ENCODE data around the gene KCNA5.

GRCh38 chr12:5016526-5016925 is 27.2 kb upstream of the KCNA5 start:
- TF ChIP-seq EZH2 (IDR thresholded peaks at IDR 0.05): no peak
- TF ChIP-seq JUND (IDR thresholded peaks at IDR 0.05): no peak
- no peak for TF ChIP-seq RAD21 (IDR thresholded peaks at IDR 0.05; ENCODE audit: low read depth)

Data from HCT116 (cell line).